Measurements from ENCODE around the gene OR52N5.

The OR52N5 gene

DNA sequence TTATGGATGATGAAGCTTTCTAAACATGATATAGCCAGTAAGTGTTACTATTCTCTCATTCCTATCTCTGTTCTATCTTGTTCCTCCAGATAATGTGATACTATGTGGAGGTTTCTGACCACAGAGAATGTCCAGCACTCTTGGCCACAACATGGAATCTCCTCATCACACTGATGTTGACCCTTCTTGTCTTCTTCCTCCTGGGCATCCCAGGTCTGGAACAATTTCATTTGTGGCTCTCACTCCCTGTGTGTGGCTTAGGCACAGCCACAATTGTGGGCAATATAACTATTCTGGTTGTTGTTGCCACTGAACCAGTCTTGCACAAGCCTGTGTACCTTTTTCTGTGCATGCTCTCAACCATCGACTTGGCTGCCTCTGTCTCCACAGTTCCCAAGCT lies 56.8 kb downstream of the OR52N5 start:
- no peak for DNase-seq (ENCODE audit: low read depth in 4 of 4, low spot score in 1 of 4)
